GM21528 (cell line): ENCODE measurements around the gene SEBOX.

Source experiments
- ATAC-seq: cut with Tn5 transposase; IDR thresholded peaks from one replicate; pipeline ENCODE4 v1.9.1; 2021; ENCODE audit warnings: mild to moderate bottlenecking, moderate library complexity; ENCODE audit not compliant: unreplicated experiment, low FRiP score

Gene SEBOX

GRCh38 chr17:28394337-28395116, 29.5 kb upstream of the SEBOX start:
- ATAC-seq = no peak

DNA sequence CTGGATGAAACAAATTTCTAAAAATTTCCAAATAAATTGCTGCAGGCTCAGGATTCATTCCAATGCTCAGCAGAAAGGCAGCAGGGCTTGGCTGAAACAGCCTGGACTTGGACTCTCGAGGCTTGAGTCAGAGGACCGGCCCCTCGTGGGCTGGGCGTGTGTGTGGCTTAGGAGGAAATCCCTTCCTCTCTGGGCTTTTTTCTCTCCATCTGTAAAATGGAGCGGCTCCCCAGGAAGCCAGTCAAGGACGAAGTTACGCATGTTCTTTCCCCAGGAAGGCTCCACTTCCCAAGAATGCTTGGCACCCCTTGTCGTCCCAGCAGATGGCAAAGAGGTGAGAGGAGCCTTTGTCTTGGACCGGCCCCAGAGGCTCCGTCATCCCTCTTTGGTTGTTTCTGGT, 27.5 kb upstream of the SEBOX start:
- no peak for ATAC-seq

DNA sequence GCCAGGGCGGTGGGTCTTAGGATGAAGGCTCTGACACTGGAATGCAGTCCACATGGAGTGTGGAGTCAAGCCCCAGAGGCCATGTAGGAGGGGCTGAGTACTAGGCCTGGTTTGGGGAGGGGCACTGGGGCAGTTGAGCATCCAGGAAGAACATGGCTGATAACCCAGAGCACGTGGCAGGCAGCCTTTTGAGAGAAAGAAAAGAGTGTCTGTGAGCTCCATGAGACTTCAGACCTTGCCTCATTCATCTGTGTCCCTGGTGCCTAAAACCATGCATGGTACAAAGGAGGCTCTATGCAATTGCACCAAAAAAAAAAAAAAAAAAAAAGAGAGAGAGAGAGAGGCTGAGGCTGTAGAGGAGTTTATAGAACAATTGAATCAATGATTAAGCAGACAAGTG, 26.4 kb upstream of the SEBOX start:
- no peak for ATAC-seq

DNA sequence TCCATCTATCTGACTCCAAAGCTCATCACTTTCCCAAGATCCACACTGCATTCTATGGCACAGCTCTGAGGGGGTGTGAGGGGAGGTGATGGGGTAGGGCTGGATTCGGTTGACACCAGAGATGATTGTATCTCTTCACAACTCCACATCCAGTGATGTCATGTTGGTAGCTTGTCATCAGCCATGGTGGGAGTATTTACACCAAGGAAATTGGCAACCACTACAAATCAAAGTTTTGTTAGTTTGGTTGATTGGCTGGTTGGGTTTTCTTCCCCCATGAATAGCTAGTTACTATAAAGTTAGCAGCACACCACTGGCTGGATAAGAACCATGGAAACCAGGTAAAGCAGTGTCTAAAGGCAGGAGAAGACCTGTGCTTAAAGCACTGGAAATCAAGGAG, 26.0 kb upstream of the SEBOX start:
- no peak for ATAC-seq

- ATAC-seq = no peak
These were observed 25.6 kb upstream of the SEBOX start for GRCh38 chr17:28390563-28390962.

DNA sequence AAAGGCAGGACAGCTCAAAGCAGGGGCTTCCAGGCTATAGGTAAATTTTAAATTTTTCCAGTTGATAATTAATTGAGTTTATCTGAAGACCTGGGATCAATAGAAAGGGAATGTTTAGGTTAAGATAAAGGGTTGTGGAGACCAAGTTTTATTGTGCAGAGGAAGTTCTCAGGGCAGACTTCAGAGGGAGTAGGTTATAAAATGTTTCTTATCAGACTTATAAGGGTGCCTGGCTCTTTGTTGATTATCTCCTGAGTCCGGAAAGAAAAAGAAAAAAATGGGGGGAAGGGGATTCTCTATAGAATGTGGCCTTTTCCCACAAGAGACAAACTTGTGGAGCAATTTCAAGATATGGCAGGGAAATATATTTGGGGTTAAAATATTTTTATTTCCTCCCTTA, 25.1 kb upstream of the SEBOX start:
- no peak for ATAC-seq

GRCh38 chr17:28388106-28388505, 23.1 kb upstream of the SEBOX start:
- ATAC-seq = no peak

DNA sequence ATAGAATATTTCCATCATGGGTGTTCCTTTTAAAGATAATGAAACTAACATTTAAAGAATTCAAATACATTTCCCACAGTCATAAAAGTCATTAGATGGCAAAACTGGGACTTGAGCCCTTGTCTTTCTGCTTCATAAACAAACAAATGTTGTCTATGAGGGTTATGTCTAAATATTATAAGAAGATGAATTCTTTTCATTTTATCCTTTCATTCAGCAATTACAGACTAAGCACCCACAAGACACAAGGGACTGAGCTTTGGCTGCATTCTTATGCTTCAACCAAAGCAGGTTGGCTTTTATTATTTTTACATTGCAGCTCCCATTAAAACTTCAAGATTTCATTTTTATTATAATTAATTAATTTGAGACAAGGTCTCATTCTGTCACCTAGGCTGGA, 21.4 kb upstream of the SEBOX start:
- ATAC-seq = no peak

GRCh38 chr17:28385406-28385805, 20.4 kb upstream of the SEBOX start:
- ATAC-seq = no peak

GRCh38 chr17:28385037-28385400, 20.0 kb upstream of the SEBOX start:
- no peak for ATAC-seq

- peak; percentile 67 for ATAC-seq
These were observed 19.5 kb upstream of the SEBOX start for GRCh38 chr17:28384281-28385036.

- ATAC-seq = no peak
These were observed 16.3 kb upstream of the SEBOX start for GRCh38 chr17:28381141-28381825.

- ATAC-seq = no peak
These were observed 15.1 kb upstream of the SEBOX start for GRCh38 chr17:28379814-28380801.

GRCh38 chr17:28372945-28373274, 7.9 kb upstream of the SEBOX start:
- ATAC-seq = no peak

GRCh38 chr17:28372203-28372944, 7.4 kb upstream of the SEBOX start:
- ATAC-seq = peak; percentile 20

DNA sequence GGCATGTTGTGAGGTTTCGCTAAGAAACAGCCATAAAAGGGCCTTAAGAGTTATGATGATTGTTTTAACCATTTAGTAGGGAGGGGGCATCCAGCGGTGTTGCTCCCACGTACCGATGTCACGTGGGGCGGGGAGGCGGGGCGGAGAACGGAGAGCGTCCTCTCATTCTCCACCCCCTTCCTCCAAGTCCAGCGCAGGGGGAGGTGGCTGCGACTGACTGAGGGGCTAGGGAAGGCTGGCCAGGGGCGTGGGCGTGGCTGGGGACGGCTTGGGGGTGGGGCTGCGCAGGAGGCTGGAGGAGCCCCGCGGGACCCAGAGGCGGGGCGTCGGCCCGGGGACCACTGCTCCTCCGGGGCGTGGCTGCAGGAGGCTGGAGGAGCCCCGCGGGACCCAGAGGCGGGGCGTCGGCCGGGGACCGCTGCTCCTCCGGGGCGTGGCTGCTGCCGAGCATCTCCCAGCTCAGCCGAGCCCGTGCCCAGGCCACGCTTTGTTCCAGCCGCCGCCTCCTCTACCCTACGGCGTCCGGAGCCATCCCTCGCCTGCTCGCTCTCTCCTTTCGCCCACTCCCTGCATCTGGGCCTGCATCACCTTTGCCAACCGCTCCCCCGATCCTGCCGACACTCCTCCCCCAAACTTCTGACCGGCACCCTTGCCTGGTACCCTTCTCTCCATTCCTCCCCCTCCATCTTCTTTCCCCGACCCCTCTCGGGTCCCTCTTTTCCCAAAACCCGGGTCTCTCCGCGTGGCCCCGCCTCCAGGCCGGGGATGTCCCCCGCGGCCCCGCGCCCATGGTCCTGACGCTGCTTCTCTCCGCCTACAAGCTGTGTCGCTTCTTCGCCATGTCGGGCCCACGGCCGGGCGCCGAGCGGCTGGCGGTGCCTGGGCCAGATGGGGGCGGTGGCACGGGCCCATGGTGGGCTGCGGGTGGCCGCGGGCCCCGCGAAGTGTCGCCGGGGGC, 6.5 kb upstream of the SEBOX start, which contains the start of gene SARM1:
SARM1 (plus strand) TSS at position 450 of the 958 bp plus-strand sequence; CDS start at position 789, 339 bp downstream.
- peak; percentile 82 for ATAC-seq

DNA sequence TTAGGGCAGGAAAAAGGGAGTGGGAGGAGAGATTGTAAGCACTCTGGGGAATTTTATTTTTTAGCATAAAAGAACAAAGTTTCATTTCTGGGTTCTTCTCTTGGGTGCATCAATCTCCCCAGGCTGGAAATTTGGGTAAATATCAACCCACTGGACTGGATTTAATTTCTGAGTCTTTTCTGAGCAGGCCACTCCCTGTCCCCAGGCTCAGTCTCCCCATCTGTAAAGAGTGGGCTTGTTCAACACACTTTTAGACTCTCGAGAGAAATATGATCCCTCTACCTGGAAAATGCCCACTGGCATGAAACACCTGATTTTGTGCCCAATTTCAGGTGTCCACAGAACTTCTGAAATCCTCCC, 5.7 kb upstream of the SEBOX start:
- no peak for ATAC-seq

DNA sequence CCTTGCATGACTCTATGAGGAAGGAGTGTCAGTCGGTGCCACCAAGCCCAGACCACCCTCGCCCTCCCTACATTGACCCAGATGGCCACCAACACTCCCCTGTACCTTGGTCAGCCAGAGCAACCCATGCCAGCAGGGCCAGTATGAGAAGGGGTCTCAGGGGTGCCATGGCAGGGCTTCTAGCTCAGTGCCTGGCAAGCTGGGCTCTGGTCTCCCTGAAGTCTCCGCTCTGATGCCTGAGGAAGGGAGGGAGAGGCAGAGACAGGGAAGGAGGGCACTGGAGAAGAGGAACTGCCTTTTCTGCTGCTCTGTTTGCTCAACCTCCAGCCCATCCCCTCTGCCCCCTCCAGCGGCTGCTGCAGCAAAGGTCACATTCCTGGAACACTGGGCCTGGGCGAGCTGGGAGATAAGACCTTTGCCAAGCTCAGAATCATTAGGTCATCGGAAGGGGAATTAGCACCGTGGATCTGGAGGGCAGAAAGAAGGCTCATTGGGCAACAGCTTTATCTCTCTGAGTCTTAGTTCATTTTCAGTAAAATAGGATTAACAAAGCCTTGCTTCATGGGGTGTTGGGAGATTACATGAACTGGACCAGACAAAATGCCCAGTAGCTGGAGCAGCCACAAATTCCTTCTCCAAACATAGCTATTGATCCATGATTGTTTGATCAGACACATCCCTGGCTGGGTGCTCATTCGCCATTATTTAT, 5.2 kb upstream of the SEBOX start, which contains the start of gene VTN:
VTN (minus strand) TSS at position 273 of the 709 bp plus-strand sequence; CDS start at position 169, 104 bp downstream.
- no peak for ATAC-seq
